CD4-positive, alpha-beta memory T cell (primary cell): ENCODE data around the gene KIDINS220. TPM values are rescaled to one million over a fixed set of nuclear protein-coding genes. Genes with fewer than 3 reads are reported as not detected.

Experiments
- CTCF ChIA-PET: fragments of 350-600 bp; sonication (Branson Sonifier 250); formaldehyde crosslinking; loops from one replicate; lab custom pipeline; 2021; ENCODE audit warnings: inconsistent platforms; ENCODE audit not compliant: partially characterized antibody; lab: Charles Lee
- POLR2A ChIA-PET: fragments of 350-600 bp; sonication (Branson Sonifier 250); formaldehyde crosslinking; loops from one replicate; lab custom pipeline; 2021; ENCODE audit not compliant: partially characterized antibody; lab: Charles Lee
- DNase-seq, 5 donors: peaks; one replicate each; pipeline versions ENCODE4 v3.0.0 to v3.0.0-alpha.2; 2020 to 2022; ENCODE audit warnings: mixed read lengths in 1 of 5
- H3K27ac ChIP-seq: one replicate; pipeline ENCODE4 v1.7.0; 2013; ENCODE audit warnings: low read depth, low read length
- H3K27me3 ChIP-seq: 2 replicates; pipeline ENCODE4 v1.7.0; 2013; ENCODE audit warnings: mild to moderate bottlenecking, low read length, moderate library complexity; ENCODE audit not compliant: insufficient read depth
- H3K36me3 ChIP-seq: 2 replicates; pipeline ENCODE4 v1.7.0; 2013; ENCODE audit warnings: mild to moderate bottlenecking, low read length, moderate library complexity; ENCODE audit not compliant: insufficient read depth
- H3K4me1 ChIP-seq: 2 replicates; pipeline ENCODE4 v1.7.0; 2013; ENCODE audit warnings: mild to moderate bottlenecking, low read length, moderate library complexity; ENCODE audit not compliant: insufficient read depth
- H3K4me3 ChIP-seq, 2 donors: one replicate each; pipeline ENCODE4 v1.7.0; 2013; ENCODE audit warnings: low read length in 2 of 2, mild to moderate bottlenecking in 1 of 2
- H3K9me3 ChIP-seq, 2 donors: one replicate each; pipeline ENCODE4 v1.7.0; 2013; ENCODE audit warnings: low read length in 2 of 2, control low read depth in 1 of 2; ENCODE audit not compliant: control insufficient read depth in 1 of 2
- H3K27ac Mint-ChIP-seq, 7 donors: one replicate each; pipeline ENCODE4 v1.8.0; 2020 to 2021; ENCODE audit warnings: mixed read lengths in 7 of 7, mild to moderate bottlenecking in 6 of 7, inconsistent platforms in 3 of 7, moderate library complexity in 3 of 7
- H3K27me3 Mint-ChIP-seq, 2 donors: one replicate each; pipeline ENCODE4 v1.8.0; 2020 to 2021; ENCODE audit warnings: mixed read lengths in 2 of 2
- H3K36me3 Mint-ChIP-seq, 2 donors: one replicate each; pipeline ENCODE4 v1.8.0; 2020 to 2021; ENCODE audit warnings: mixed read lengths in 2 of 2, inconsistent platforms in 1 of 2, mild to moderate bottlenecking in 1 of 2
- H3K4me1 Mint-ChIP-seq, 4 donors: one replicate each; pipeline ENCODE4 v1.8.0; 2020 to 2021; ENCODE audit warnings: mixed read lengths in 4 of 4, mild to moderate bottlenecking in 1 of 4
- H3K4me3 Mint-ChIP-seq, 8 donors: one replicate each; pipeline ENCODE4 v1.8.0; 2020 to 2021; ENCODE audit warnings: mixed read lengths in 8 of 8, mild to moderate bottlenecking in 7 of 8, moderate library complexity in 6 of 8, inconsistent platforms in 3 of 8
- H3K9me3 Mint-ChIP-seq, 8 donors: one replicate each; pipeline ENCODE4 v1.8.0; 2020 to 2021; ENCODE audit warnings: mixed read lengths in 8 of 8, mild to moderate bottlenecking in 5 of 8, inconsistent platforms in 3 of 8, moderate library complexity in 1 of 8
- intact Hi-C: fragments of 100-400 bp; cut with micrococcal nuclease; formaldehyde crosslinking; loops from one replicate; pipeline ENCODE4 v1.15.1; 2023
- polyA plus RNA-seq, 2 donors: library from polyadenylated mRNA; unstranded; fragments of 300-500 nt; fragmentation: Illumina TruSeq; gene quantifications; one replicate each; pipeline ENCODE4 v1.2.3, GENCODE V29; 2021
- total RNA-seq, 2 experiments: library from RNA; stranded (reverse); gene quantifications; one replicate each; pipeline ENCODE4 v1.2.3, GENCODE V29; 2021

KIDINS220 gene
- total and polyA plus RNA-seq, 4 experiments from 2014 or later: 15.0 to 52.3 (median 39.8) TPM

- intact Hi-C loops: no loop called here
- no peak for DNase-seq
- H3K9me3 Mint-ChIP-seq: no peaks in the 10 kb centered on the region
These were observed 24.4 kb upstream of the KIDINS220 start for GRCh38 chr2:8861797-8862196.

GRCh38 chr2:8860239-8860638 lies 22.8 kb upstream of the KIDINS220 start:
- no peaks in the 10 kb centered on the region for H3K4me1 ChIP-seq
- Mint-ChIP-seq H3K4me1 (no peaks in the 10 kb centered on the region), H3K27ac (no peak overlapping the region), H3K27me3 (peaks cover 0 to 2% of the 10 kb centered on the region in 2 donors), H3K9me3 (no peaks in the 10 kb centered on the region), H3K4me3 (no peak overlapping the region), H3K36me3 (peaks cover 0 to 5% of the 10 kb centered on the region in 2 donors)
- no peaks in the 10 kb centered on the region for H3K27me3 ChIP-seq
- no peak overlapping the region for H3K27ac ChIP-seq
- intact Hi-C loops: no loop called here
- no peak overlapping the region for H3K4me3 ChIP-seq
- no peak for DNase-seq
- H3K36me3 ChIP-seq: no peaks in the 10 kb centered on the region
- ChIA-PET CTCF (no interaction called here), POLR2A (interaction anchor here (0.5 kb wide), 1 partner anchor 9 kb away, joined by 3 read pairs; no protein-coding TSS in a partner anchor)
- H3K9me3 ChIP-seq: no peaks in the 10 kb centered on the region

More at GRCh38 chr2:8861797-8862196, 24.4 kb upstream of the KIDINS220 start:
- H3K27me3 ChIP-seq: no peaks in the 10 kb centered on the region
- H3K27ac Mint-ChIP-seq: no peak overlapping the region
- H3K36me3 Mint-ChIP-seq: peaks cover 0 to 5% of the 10 kb centered on the region in 2 donors
- no peaks in the 10 kb centered on the region for H3K4me1 Mint-ChIP-seq
- no peak overlapping the region for H3K4me3 ChIP-seq
- H3K4me1 ChIP-seq: no peaks in the 10 kb centered on the region
- H3K4me3 Mint-ChIP-seq: no peak overlapping the region
- no peak overlapping the region for H3K27ac ChIP-seq
- H3K27me3 Mint-ChIP-seq: peaks cover 0 to 2% of the 10 kb centered on the region in 2 donors
- no peaks in the 10 kb centered on the region for H3K9me3 ChIP-seq
- H3K36me3 ChIP-seq: no peaks in the 10 kb centered on the region
- ChIA-PET POLR2A (no interaction called here), CTCF (no interaction called here)

- intact Hi-C loops: no loop called here
- CTCF ChIA-PET: no interaction called here
- H3K9me3 ChIP-seq: no peaks in the 10 kb centered on the region
- DNase-seq: no peak
- H3K27me3 Mint-ChIP-seq: peaks cover 0 to 2% of the 10 kb centered on the region in 2 donors
- H3K4me1 Mint-ChIP-seq: no peaks in the 10 kb centered on the region
- no peak overlapping the region for H3K4me3 ChIP-seq
- no peak overlapping the region for H3K27ac ChIP-seq
- no peak overlapping the region for H3K27ac Mint-ChIP-seq
- no peaks in the 10 kb centered on the region for H3K4me1 ChIP-seq
- no peaks in the 10 kb centered on the region for H3K36me3 ChIP-seq
- H3K4me3 Mint-ChIP-seq: no peak overlapping the region
- no peaks in the 10 kb centered on the region for H3K27me3 ChIP-seq
- no peaks in the 10 kb centered on the region for H3K9me3 Mint-ChIP-seq
- POLR2A ChIA-PET: no interaction called here
- H3K36me3 Mint-ChIP-seq: peaks cover 0 to 5% of the 10 kb centered on the region in 2 donors
These were observed 21.5 kb upstream of the KIDINS220 start for GRCh38 chr2:8858910-8859309.

GRCh38 chr2:8858264-8858663 lies 20.9 kb upstream of the KIDINS220 start:
- H3K4me3 ChIP-seq: no peak overlapping the region
- H3K4me1 Mint-ChIP-seq: no peaks in the 10 kb centered on the region
- peaks cover 0 to 2% of the 10 kb centered on the region in 2 donors for H3K27me3 Mint-ChIP-seq
- H3K27me3 ChIP-seq: no peaks in the 10 kb centered on the region
- H3K4me3 Mint-ChIP-seq: no peak overlapping the region
- ChIA-PET CTCF (interaction anchor here (1.0 kb wide), 1 partner anchor 15 kb away, joined by 3 read pairs; no protein-coding TSS in a partner anchor), POLR2A (no interaction called here)
- intact Hi-C loops: no loop called here
- H3K36me3 Mint-ChIP-seq: peaks cover 0 to 5% of the 10 kb centered on the region in 2 donors
- H3K27ac ChIP-seq: no peak overlapping the region
- no peak for DNase-seq
- no peaks in the 10 kb centered on the region for H3K9me3 Mint-ChIP-seq
- H3K9me3 ChIP-seq: no peaks in the 10 kb centered on the region
- H3K27ac Mint-ChIP-seq: no peak overlapping the region
- no peaks in the 10 kb centered on the region for H3K36me3 ChIP-seq
- no peaks in the 10 kb centered on the region for H3K4me1 ChIP-seq

GRCh38 chr2:8857709-8858108 lies 20.3 kb upstream of the KIDINS220 start:
- Histone ChIP-seq H3K4me1 (no peaks in the 10 kb centered on the region), H3K27me3 (no peaks in the 10 kb centered on the region), H3K9me3 (no peaks in the 10 kb centered on the region), H3K36me3 (no peaks in the 10 kb centered on the region), H3K4me3 (no peak overlapping the region), H3K27ac (no peak overlapping the region)
- no peak for DNase-seq
- ChIA-PET CTCF (interaction anchor here (1.0 kb wide), 1 partner anchor 16 kb away, joined by 3 read pairs; no protein-coding TSS in a partner anchor), POLR2A (no interaction called here)
- peaks cover 0 to 5% of the 10 kb centered on the region in 2 donors for H3K36me3 Mint-ChIP-seq
- no peak overlapping the region for H3K4me3 Mint-ChIP-seq
- H3K9me3 Mint-ChIP-seq: no peaks in the 10 kb centered on the region
- H3K27me3 Mint-ChIP-seq: peaks cover 4% of the 10 kb centered on the region in 2 donors
- no peak overlapping the region for H3K27ac Mint-ChIP-seq
- no peaks in the 10 kb centered on the region for H3K4me1 Mint-ChIP-seq
- intact Hi-C loops: no loop called here

GRCh38 chr2:8856176-8856575 lies 18.8 kb upstream of the KIDINS220 start:
- ChIA-PET CTCF (no interaction called here), POLR2A (no interaction called here)
- intact Hi-C loops: no loop called here
- no peak overlapping the region for H3K4me3 Mint-ChIP-seq
- H3K27ac Mint-ChIP-seq: no peak overlapping the region
- no peaks in the 10 kb centered on the region for H3K36me3 ChIP-seq
- no peaks in the 10 kb centered on the region for H3K9me3 ChIP-seq
- peaks cover 0 to 5% of the 10 kb centered on the region in 2 donors for H3K36me3 Mint-ChIP-seq
- H3K27me3 Mint-ChIP-seq: peaks cover 4% of the 10 kb centered on the region in 2 donors
- H3K4me3 ChIP-seq: no peak overlapping the region
- H3K27me3 ChIP-seq: no peaks in the 10 kb centered on the region
- no peaks in the 10 kb centered on the region for H3K4me1 Mint-ChIP-seq
- no peaks in the 10 kb centered on the region for H3K9me3 Mint-ChIP-seq
- H3K4me1 ChIP-seq: no peaks in the 10 kb centered on the region
- DNase-seq: no peak
- no peak overlapping the region for H3K27ac ChIP-seq

- intact Hi-C loops: no loop called here
- no peak overlapping the region for H3K27ac Mint-ChIP-seq
- ChIA-PET CTCF (no interaction called here), POLR2A (interaction anchor here (0.6 kb wide), 1 partner anchor 17 kb away, joined by 4 read pairs; no protein-coding TSS in a partner anchor)
- Histone ChIP-seq H3K4me1 (no peaks in the 10 kb centered on the region), H3K9me3 (no peaks in the 10 kb centered on the region), H3K4me3 (no peak overlapping the region), H3K27me3 (no peaks in the 10 kb centered on the region), H3K36me3 (no peaks in the 10 kb centered on the region), H3K27ac (no peak overlapping the region)
- H3K36me3 Mint-ChIP-seq: peaks cover 0 to 5% of the 10 kb centered on the region in 2 donors
- no peaks in the 10 kb centered on the region for H3K9me3 Mint-ChIP-seq
- no peak for DNase-seq
- no peaks in the 10 kb centered on the region for H3K4me1 Mint-ChIP-seq
- H3K27me3 Mint-ChIP-seq: peaks cover 6 to 8% of the 10 kb centered on the region in 2 donors
- no peak overlapping the region for H3K4me3 Mint-ChIP-seq
These were observed 17.6 kb upstream of the KIDINS220 start for GRCh38 chr2:8855010-8855409.
